Measurements from ENCODE around the gene VIM.

The VIM gene

DNA sequence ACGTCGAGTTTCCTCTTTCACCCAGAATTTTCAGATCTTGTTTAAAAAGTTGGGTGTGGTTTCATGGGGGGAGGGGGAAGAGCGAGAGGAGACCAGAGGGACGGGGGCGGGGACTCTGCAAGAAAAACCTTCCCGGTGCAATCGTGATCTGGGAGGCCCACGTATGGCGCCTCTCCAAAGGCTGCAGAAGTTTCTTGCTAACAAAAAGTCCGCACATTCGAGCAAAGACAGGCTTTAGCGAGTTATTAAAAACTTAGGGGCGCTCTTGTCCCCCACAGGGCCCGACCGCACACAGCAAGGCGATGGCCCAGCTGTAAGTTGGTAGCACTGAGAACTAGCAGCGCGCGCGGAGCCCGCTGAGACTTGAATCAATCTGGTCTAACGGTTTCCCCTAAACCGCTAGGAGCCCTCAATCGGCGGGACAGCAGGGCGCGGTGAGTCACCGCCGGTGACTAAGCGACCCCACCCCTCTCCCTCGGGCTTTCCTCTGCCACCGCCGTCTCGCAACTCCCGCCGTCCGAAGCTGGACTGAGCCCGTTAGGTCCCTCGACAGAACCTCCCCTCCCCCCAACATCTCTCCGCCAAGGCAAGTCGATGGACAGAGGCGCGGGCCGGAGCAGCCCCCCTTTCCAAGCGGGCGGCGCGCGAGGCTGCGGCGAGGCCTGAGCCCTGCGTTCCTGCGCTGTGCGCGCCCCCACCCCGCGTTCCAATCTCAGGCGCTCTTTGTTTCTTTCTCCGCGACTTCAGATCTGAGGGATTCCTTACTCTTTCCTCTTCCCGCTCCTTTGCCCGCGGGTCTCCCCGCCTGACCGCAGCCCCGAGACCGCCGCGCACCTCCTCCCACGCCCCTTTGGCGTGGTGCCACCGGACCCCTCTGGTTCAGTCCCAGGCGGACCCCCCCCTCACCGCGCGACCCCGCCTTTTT is at the start of gene VIM:
TSS of gene VIM (plus strand) at position 151 of the 925 bp plus-strand sequence. CDS start 1,182 bp downstream, outside the sequence.
- Histone ChIP-seq H3K4me1 (ENCODE audit: control insufficient read depth in 1 of 2, insufficient read depth in 2 of 2, low read length in 2 of 2) (peaks cover 32 to 33% of the 10 kb centered on the region in 2 donors), H3K4me3 (ENCODE audit: low read depth in 1 of 2, low read length in 2 of 2) (peak within 1 kb of the TSS; percentile 72 to 90), H3K27ac (ENCODE audit: low read depth, low read length) (peak within 1 kb of the TSS; percentile 97), H3K9ac (ENCODE audit: low read depth in 1 of 2, low read length in 2 of 2) (peak within 1 kb of the TSS; percentile 67 to 71), H3K27me3 (ENCODE audit: control insufficient read depth in 1 of 2, insufficient read depth in 2 of 2, low read length in 2 of 2) (peaks cover 6 to 26% of the 10 kb centered on the region in 2 donors), H3K36me3 (ENCODE audit: control insufficient read depth in 1 of 2, insufficient read depth in 2 of 2, low read length in 2 of 2) (peaks cover 3 to 5% of the 10 kb centered on the region in 2 donors), H3K9me3 (ENCODE audit: control insufficient read depth in 1 of 2, low read length in 2 of 2) (no peaks in the 10 kb centered on the region)

DNA sequence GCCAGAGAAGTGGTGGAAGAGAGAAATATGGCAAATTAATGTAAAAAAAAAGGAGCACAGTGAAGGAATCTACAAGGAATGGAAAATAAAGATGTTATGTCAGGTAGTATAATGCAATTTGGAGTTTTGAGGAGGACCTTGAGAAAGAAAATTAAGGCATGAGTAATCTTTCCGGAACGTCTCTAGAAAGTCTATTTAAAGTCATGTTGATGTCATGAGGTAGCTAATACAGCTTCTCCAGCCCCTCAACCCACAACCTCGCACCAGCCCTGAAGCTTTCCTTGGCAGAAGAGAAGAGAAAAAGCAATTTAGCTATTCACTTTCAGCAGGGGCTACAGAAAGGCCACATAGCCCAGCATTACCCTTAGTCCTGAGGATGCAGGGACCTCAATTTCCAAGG is 49.0 kb upstream of the VIM start:
- H3K9ac ChIP-seq (ENCODE audit: low read depth in 1 of 2, low read length in 2 of 2) = no peak overlapping the region
- no peaks in the 10 kb centered on the region for H3K27me3 ChIP-seq (ENCODE audit: control insufficient read depth in 1 of 2, insufficient read depth in 2 of 2, low read length in 2 of 2)
- H3K36me3 ChIP-seq (ENCODE audit: control insufficient read depth in 1 of 2, insufficient read depth in 2 of 2, low read length in 2 of 2) = no peaks in the 10 kb centered on the region
- no peak overlapping the region for H3K4me3 ChIP-seq (ENCODE audit: low read depth in 1 of 2, low read length in 2 of 2)
- no peak overlapping the region for H3K27ac ChIP-seq (ENCODE audit: low read depth, low read length)
- no peaks in the 10 kb centered on the region for H3K9me3 ChIP-seq (ENCODE audit: control insufficient read depth in 1 of 2, low read length in 2 of 2)
- H3K4me1 ChIP-seq (ENCODE audit: control insufficient read depth in 1 of 2, insufficient read depth in 2 of 2, low read length in 2 of 2) = no peaks in the 10 kb centered on the region

- Histone ChIP-seq H3K27ac (ENCODE audit: low read depth, low read length) (no peak overlapping the region), H3K4me3 (ENCODE audit: low read depth in 1 of 2, low read length in 2 of 2) (no peak overlapping the region), H3K9ac (ENCODE audit: low read depth in 1 of 2, low read length in 2 of 2) (no peak overlapping the region), H3K9me3 (ENCODE audit: control insufficient read depth in 1 of 2, low read length in 2 of 2) (no peaks in the 10 kb centered on the region), H3K4me1 (ENCODE audit: control insufficient read depth in 1 of 2, insufficient read depth in 2 of 2, low read length in 2 of 2) (no peaks in the 10 kb centered on the region), H3K27me3 (ENCODE audit: control insufficient read depth in 1 of 2, insufficient read depth in 2 of 2, low read length in 2 of 2) (no peaks in the 10 kb centered on the region), H3K36me3 (ENCODE audit: control insufficient read depth in 1 of 2, insufficient read depth in 2 of 2, low read length in 2 of 2) (no peaks in the 10 kb centered on the region)
These were observed 46.9 kb upstream of the VIM start for GRCh38 chr10:17181110-17181509.

- Histone ChIP-seq H3K9me3 (ENCODE audit: control insufficient read depth in 1 of 2, low read length in 2 of 2) (no peaks in the 10 kb centered on the region), H3K27ac (ENCODE audit: low read depth, low read length) (no peak overlapping the region), H3K9ac (ENCODE audit: low read depth in 1 of 2, low read length in 2 of 2) (no peak overlapping the region), H3K27me3 (ENCODE audit: control insufficient read depth in 1 of 2, insufficient read depth in 2 of 2, low read length in 2 of 2) (no peaks in the 10 kb centered on the region), H3K36me3 (ENCODE audit: control insufficient read depth in 1 of 2, insufficient read depth in 2 of 2, low read length in 2 of 2) (no peaks in the 10 kb centered on the region), H3K4me1 (ENCODE audit: control insufficient read depth in 1 of 2, insufficient read depth in 2 of 2, low read length in 2 of 2) (no peaks in the 10 kb centered on the region), H3K4me3 (ENCODE audit: low read depth in 1 of 2, low read length in 2 of 2) (no peak overlapping the region)
These were observed 46.3 kb upstream of the VIM start for GRCh38 chr10:17181751-17182150.

GRCh38 chr10:17183110-17183509 is 44.9 kb upstream of the VIM start:
- Histone ChIP-seq H3K9me3 (ENCODE audit: control insufficient read depth in 1 of 2, low read length in 2 of 2) (no peaks in the 10 kb centered on the region), H3K36me3 (ENCODE audit: control insufficient read depth in 1 of 2, insufficient read depth in 2 of 2, low read length in 2 of 2) (no peaks in the 10 kb centered on the region), H3K4me3 (ENCODE audit: low read depth in 1 of 2, low read length in 2 of 2) (no peak overlapping the region), H3K27me3 (ENCODE audit: control insufficient read depth in 1 of 2, insufficient read depth in 2 of 2, low read length in 2 of 2) (no peaks in the 10 kb centered on the region), H3K9ac (ENCODE audit: low read depth in 1 of 2, low read length in 2 of 2) (no peak overlapping the region), H3K4me1 (ENCODE audit: control insufficient read depth in 1 of 2, insufficient read depth in 2 of 2, low read length in 2 of 2) (no peaks in the 10 kb centered on the region), H3K27ac (ENCODE audit: low read depth, low read length) (no peak overlapping the region)

DNA sequence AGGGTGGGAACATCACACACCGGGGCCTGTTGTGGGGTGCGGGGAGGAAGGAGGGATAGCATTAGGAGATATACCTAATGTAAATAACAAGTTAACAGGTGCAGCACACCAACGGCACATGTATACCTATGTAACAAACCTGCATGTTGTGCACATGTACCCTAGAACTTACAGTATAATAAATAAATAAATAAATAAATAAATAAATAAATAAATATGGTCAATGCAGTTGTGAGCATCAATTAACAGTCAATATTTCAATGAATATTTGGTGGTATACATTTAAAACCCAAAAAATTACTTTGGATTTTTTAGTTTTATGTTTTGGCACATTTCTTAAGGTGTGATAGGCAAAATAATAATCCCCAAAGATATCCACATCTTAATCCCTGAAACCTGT is 42.2 kb upstream of the VIM start:
- Histone ChIP-seq H3K9ac (ENCODE audit: low read depth in 1 of 2, low read length in 2 of 2) (no peak overlapping the region), H3K4me3 (ENCODE audit: low read depth in 1 of 2, low read length in 2 of 2) (no peak overlapping the region), H3K27ac (ENCODE audit: low read depth, low read length) (no peak overlapping the region), H3K27me3 (ENCODE audit: control insufficient read depth in 1 of 2, insufficient read depth in 2 of 2, low read length in 2 of 2) (no peaks in the 10 kb centered on the region), H3K9me3 (ENCODE audit: control insufficient read depth in 1 of 2, low read length in 2 of 2) (no peaks in the 10 kb centered on the region), H3K36me3 (ENCODE audit: control insufficient read depth in 1 of 2, insufficient read depth in 2 of 2, low read length in 2 of 2) (no peaks in the 10 kb centered on the region), H3K4me1 (ENCODE audit: control insufficient read depth in 1 of 2, insufficient read depth in 2 of 2, low read length in 2 of 2) (no peaks in the 10 kb centered on the region)

GRCh38 chr10:17188644-17189172 is 39.3 kb upstream of the VIM start:
- Histone ChIP-seq H3K9ac (ENCODE audit: low read depth in 1 of 2, low read length in 2 of 2) (no peak overlapping the region), H3K27me3 (ENCODE audit: control insufficient read depth in 1 of 2, insufficient read depth in 2 of 2, low read length in 2 of 2) (no peaks in the 10 kb centered on the region), H3K36me3 (ENCODE audit: control insufficient read depth in 1 of 2, insufficient read depth in 2 of 2, low read length in 2 of 2) (no peaks in the 10 kb centered on the region), H3K4me3 (ENCODE audit: low read depth in 1 of 2, low read length in 2 of 2) (no peak overlapping the region), H3K4me1 (ENCODE audit: control insufficient read depth in 1 of 2, insufficient read depth in 2 of 2, low read length in 2 of 2) (no peaks in the 10 kb centered on the region), H3K9me3 (ENCODE audit: control insufficient read depth in 1 of 2, low read length in 2 of 2) (no peaks in the 10 kb centered on the region), H3K27ac (ENCODE audit: low read depth, low read length) (no peak overlapping the region)

DNA sequence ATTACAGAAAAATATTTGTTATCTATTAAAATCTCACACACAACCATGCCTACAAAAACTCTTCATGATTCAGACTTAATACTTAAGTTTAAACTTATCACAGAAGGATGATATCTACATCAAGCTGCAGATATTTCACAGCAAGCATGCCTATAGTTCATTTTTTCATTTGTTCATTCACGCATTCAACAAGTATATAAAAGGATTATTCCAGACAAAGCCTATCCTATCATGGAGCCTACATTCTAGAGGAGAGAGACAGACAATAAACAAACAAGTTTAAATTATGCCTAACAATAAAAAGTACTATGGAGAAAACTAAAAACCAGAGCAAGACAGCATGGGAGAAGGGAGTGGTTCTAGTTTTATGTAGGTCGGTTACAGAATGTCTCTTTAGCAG is 37.4 kb upstream of the VIM start:
- Histone ChIP-seq H3K4me1 (ENCODE audit: control insufficient read depth in 1 of 2, insufficient read depth in 2 of 2, low read length in 2 of 2) (no peaks in the 10 kb centered on the region), H3K36me3 (ENCODE audit: control insufficient read depth in 1 of 2, insufficient read depth in 2 of 2, low read length in 2 of 2) (no peaks in the 10 kb centered on the region), H3K9ac (ENCODE audit: low read depth in 1 of 2, low read length in 2 of 2) (no peak overlapping the region), H3K4me3 (ENCODE audit: low read depth in 1 of 2, low read length in 2 of 2) (no peak overlapping the region), H3K9me3 (ENCODE audit: control insufficient read depth in 1 of 2, low read length in 2 of 2) (no peaks in the 10 kb centered on the region), H3K27me3 (ENCODE audit: control insufficient read depth in 1 of 2, insufficient read depth in 2 of 2, low read length in 2 of 2) (no peaks in the 10 kb centered on the region), H3K27ac (ENCODE audit: low read depth, low read length) (no peak overlapping the region)

DNA sequence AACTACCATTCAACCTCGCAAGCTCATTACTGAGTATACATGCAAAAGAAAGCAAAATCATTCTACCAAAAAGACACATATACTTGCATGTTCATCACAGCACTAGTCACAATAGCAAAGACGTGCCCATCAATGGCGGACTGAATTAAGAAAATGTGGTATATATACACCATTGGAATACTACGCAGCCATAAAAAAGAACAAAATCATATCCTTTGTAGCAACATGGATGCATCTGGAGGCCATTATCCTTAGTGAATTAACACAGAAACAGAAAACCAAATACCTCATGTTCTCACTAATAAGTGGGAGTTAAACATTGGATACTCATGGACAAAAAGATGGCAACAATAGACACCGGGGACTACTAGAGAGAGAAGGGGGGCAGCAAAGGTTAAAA is 33.0 kb upstream of the VIM start:
- no peak overlapping the region for H3K27ac ChIP-seq (ENCODE audit: low read depth, low read length)
- peaks cover 2 to 6% of the 10 kb centered on the region in 2 donors for H3K4me1 ChIP-seq (ENCODE audit: control insufficient read depth in 1 of 2, insufficient read depth in 2 of 2, low read length in 2 of 2)
- H3K36me3 ChIP-seq (ENCODE audit: control insufficient read depth in 1 of 2, insufficient read depth in 2 of 2, low read length in 2 of 2) = no peaks in the 10 kb centered on the region
- no peak overlapping the region for H3K4me3 ChIP-seq (ENCODE audit: low read depth in 1 of 2, low read length in 2 of 2)
- no peaks in the 10 kb centered on the region for H3K27me3 ChIP-seq (ENCODE audit: control insufficient read depth in 1 of 2, insufficient read depth in 2 of 2, low read length in 2 of 2)
- H3K9me3 ChIP-seq (ENCODE audit: control insufficient read depth in 1 of 2, low read length in 2 of 2) = no peaks in the 10 kb centered on the region
- H3K9ac ChIP-seq (ENCODE audit: low read depth in 1 of 2, low read length in 2 of 2) = no peak overlapping the region

GRCh38 chr10:17196045-17196444 is 32.0 kb upstream of the VIM start:
- no peaks in the 10 kb centered on the region for H3K9me3 ChIP-seq (ENCODE audit: control insufficient read depth in 1 of 2, low read length in 2 of 2)
- no peaks in the 10 kb centered on the region for H3K27me3 ChIP-seq (ENCODE audit: control insufficient read depth in 1 of 2, insufficient read depth in 2 of 2, low read length in 2 of 2)
- H3K27ac ChIP-seq (ENCODE audit: low read depth, low read length) = no peak overlapping the region
- H3K4me3 ChIP-seq (ENCODE audit: low read depth in 1 of 2, low read length in 2 of 2) = no peak overlapping the region
- peaks cover 4 to 7% of the 10 kb centered on the region in 2 donors for H3K4me1 ChIP-seq (ENCODE audit: control insufficient read depth in 1 of 2, insufficient read depth in 2 of 2, low read length in 2 of 2)
- no peak overlapping the region for H3K9ac ChIP-seq (ENCODE audit: low read depth in 1 of 2, low read length in 2 of 2)
- H3K36me3 ChIP-seq (ENCODE audit: control insufficient read depth in 1 of 2, insufficient read depth in 2 of 2, low read length in 2 of 2) = no peaks in the 10 kb centered on the region

Measured in duodenal mucosa (tissue), 2 donors.